GM23338 (cell line): ENCODE measurements around the gene MRPS31. TPM values are rescaled to one million over a fixed set of nuclear protein-coding genes. Genes with fewer than 3 reads are reported as not detected.
"Not testable (repeated sequence)": the region's sequence is repeated elsewhere in the genome, so short reads cannot be mapped to it uniquely, and the experiment has no call there.

Experiments
- ATAC-seq: fragments of 200-7000 bp; cut with Tn5 transposase; 3 replicates; pipeline ENCODE4 v1.9.1; 2020
- DNase-seq: peaks from one replicate; pipeline ENCODE4 v3.0.0-alpha.2; 2015; ENCODE audit warnings: low spot score
- H2AFZ ChIP-seq: fragments of 200-600 bp; sonication (generic); 2 replicates; pipeline ENCODE4 v1.8.0; 2016; ENCODE audit warnings: antibody characterized with exemption, mild to moderate bottlenecking, moderate library complexity
- H3F3A ChIP-seq: fragments of 200-600 bp; sonication (generic); replicated peaks from 2 replicates; pipeline ENCODE4 v1.8.0; 2017; ENCODE audit warnings: antibody characterized with exemption, mixed run types, low read depth
- H3K27ac ChIP-seq: fragments of 200-600 bp; sonication (generic); 2 replicates; pipeline ENCODE4 v1.6.1; 2016; ENCODE audit warnings: low read depth
- H3K27me3 ChIP-seq: fragments of 200-600 bp; sonication (generic); 2 replicates; pipeline ENCODE4 v1.8.0; 2016; ENCODE audit warnings: mild to moderate bottlenecking, mixed run types, moderate library complexity; ENCODE audit not compliant: insufficient read depth
- H3K36me3 ChIP-seq: fragments of 200-600 bp; sonication (generic); 2 replicates; pipeline ENCODE4 v1.8.0; 2016; ENCODE audit warnings: mild to moderate bottlenecking; ENCODE audit not compliant: insufficient read depth
- H3K4me1 ChIP-seq: fragments of 200-600 bp; sonication (generic); 2 replicates; pipeline ENCODE4 v1.8.0; 2016; ENCODE audit warnings: mild to moderate bottlenecking, moderate library complexity; ENCODE audit not compliant: insufficient read depth
- H3K4me2 ChIP-seq: fragments of 200-600 bp; sonication (generic); 2 replicates; pipeline ENCODE4 v1.7.1; 2017; ENCODE audit warnings: mixed run types
- H3K4me3 ChIP-seq: fragments of 200-600 bp; sonication (generic); 2 replicates; pipeline ENCODE4 v1.6.1; 2016; ENCODE audit warnings: mixed run types
- H3K79me2 ChIP-seq: fragments of 200-600 bp; sonication (generic); replicated peaks from 2 replicates; pipeline ENCODE4 v1.8.0; 2017; ENCODE audit warnings: mild to moderate bottlenecking; ENCODE audit not compliant: insufficient read depth
- H3K9me2 ChIP-seq: fragments of 200-600 bp; sonication (generic); 2 replicates; pipeline ENCODE4 v1.8.0; 2017; ENCODE audit not compliant: insufficient read depth
- H4K20me1 ChIP-seq: fragments of 200-600 bp; sonication (generic); replicated peaks from 2 replicates; pipeline ENCODE4 v1.8.0; 2017; ENCODE audit warnings: mild to moderate bottlenecking; ENCODE audit not compliant: insufficient read depth
- H3K27ac Mint-ChIP-seq: 2 replicates; pipeline ENCODE4 v1.8.0; 2020; ENCODE audit warnings: inconsistent platforms, mild to moderate bottlenecking, moderate library complexity, mixed read lengths
- H3K27me3 Mint-ChIP-seq: 3 replicates; pipeline ENCODE4 v1.8.0; 2022; ENCODE audit warnings: low read depth, mild to moderate bottlenecking, moderate library complexity, mixed read lengths, inconsistent platforms; ENCODE audit not compliant: insufficient read depth, poor library complexity
- H3K36me3 Mint-ChIP-seq: 3 replicates; pipeline ENCODE4 v1.8.0; 2021; ENCODE audit warnings: low read depth, mild to moderate bottlenecking, inconsistent platforms, moderate library complexity, mixed read lengths
- H3K4me1 Mint-ChIP-seq: 3 replicates; pipeline ENCODE4 v1.8.0; 2020; ENCODE audit warnings: mild to moderate bottlenecking, inconsistent platforms, mixed read lengths
- H3K4me3 Mint-ChIP-seq: 3 replicates; pipeline ENCODE4 v1.8.0; 2021; ENCODE audit warnings: moderate library complexity, mild to moderate bottlenecking, inconsistent platforms, mixed read lengths
- H3K9me3 Mint-ChIP-seq: 3 replicates; pipeline ENCODE4 v1.8.0; 2020; ENCODE audit warnings: moderate library complexity, mild to moderate bottlenecking, inconsistent platforms, mixed read lengths
- CREB1 ChIP-seq: fragments of 250-450 bp; sonication (Bioruptor Pico); IDR thresholded peaks from 2 replicates; pipeline ENCODE4 v1.5.0; 2020; ENCODE audit warnings: low read depth, mild to moderate bottlenecking, moderate library complexity
- POLR2AphosphoS5 ChIP-seq: IDR thresholded peaks from 2 replicates; pipeline ENCODE4 v1.6.1; 2016; ENCODE audit warnings: antibody characterized with exemption, low read depth
- STAT1 ChIP-seq: IDR thresholded peaks from one replicate; pipeline ENCODE4 v1.6.1; 2016; ENCODE audit warnings: antibody characterized with exemption; ENCODE audit not compliant: unreplicated experiment
- polyA plus RNA-seq: library from polyadenylated mRNA; unstranded; fragments of >200 nt; fragmentation: Nextera tagmentation; extraction: Ambion mirVana; gene quantifications from 2 replicates; pipeline ENCODE4 v1.2.1, GENCODE V29; 2016
- total RNA-seq: library from RNA; depleted of rRNA; stranded (reverse); fragments of >200 nt; shearing (Covaris generic); gene quantifications from 2 replicates; pipeline ENCODE4 v1.2.3, GENCODE V29; 2014
- TF ChIP-seq, protein P1 (sequence below): fragments of 250-450 bp; sonication (Bioruptor Pico); IDR thresholded peaks from 2 replicates; pipeline ENCODE4 v1.5.0; 2020; ENCODE audit warnings: mild to moderate bottlenecking, moderate library complexity

Gene MRPS31
- total and polyA plus RNA-seq, 2 experiments from 2014 or later, result 26.8 to 62.7 TPM

- Histone ChIP-seq H2AFZ (peak overlapping the region; percentile 97), H3K4me3 (peak overlapping the region; percentile 84), H3K27ac (peak overlapping the region; percentile 86), H3K4me2 (peak overlapping the region; percentile 94)
- not testable (repeated sequence) for ATAC-seq, H3K4me1 Mint-ChIP-seq, DNase-seq, H3K9me2 ChIP-seq, H3K36me3 ChIP-seq, H3K79me2 ChIP-seq, H3K36me3 Mint-ChIP-seq, H4K20me1 ChIP-seq, H3F3A ChIP-seq, H3K27ac Mint-ChIP-seq, H3K27me3 Mint-ChIP-seq, H3K9me3 Mint-ChIP-seq, H3K27me3 ChIP-seq, H3K4me1 ChIP-seq
- H3K4me3 Mint-ChIP-seq, result peak overlapping the region; percentile 69
Measured at GRCh38 chr13:40788540-40789274, 17.7 kb upstream of the MRPS31 start.

- no peak for ATAC-seq
- H3K27ac ChIP-seq, result no peak overlapping the region
- H3K9me2 ChIP-seq, result no peaks in the 10 kb centered on the region
- Mint-ChIP-seq H3K4me1 (no peaks in the 10 kb centered on the region), H3K27ac (no peak overlapping the region), H3K4me3 (no peak overlapping the region), H3K36me3 (peaks cover under 1% of the 10 kb centered on the region; the same call in 2 of the 3 replicates), H3K9me3 (no peaks in the 10 kb centered on the region), H3K27me3 (peaks cover 2% of the 10 kb centered on the region)
- TF ChIP-seq POLR2AphosphoS5 (no peak), CREB1 (CRISPR knock-in tag) (no peak), STAT1 (no peak)
- TF ChIP-seq, protein P1, sequence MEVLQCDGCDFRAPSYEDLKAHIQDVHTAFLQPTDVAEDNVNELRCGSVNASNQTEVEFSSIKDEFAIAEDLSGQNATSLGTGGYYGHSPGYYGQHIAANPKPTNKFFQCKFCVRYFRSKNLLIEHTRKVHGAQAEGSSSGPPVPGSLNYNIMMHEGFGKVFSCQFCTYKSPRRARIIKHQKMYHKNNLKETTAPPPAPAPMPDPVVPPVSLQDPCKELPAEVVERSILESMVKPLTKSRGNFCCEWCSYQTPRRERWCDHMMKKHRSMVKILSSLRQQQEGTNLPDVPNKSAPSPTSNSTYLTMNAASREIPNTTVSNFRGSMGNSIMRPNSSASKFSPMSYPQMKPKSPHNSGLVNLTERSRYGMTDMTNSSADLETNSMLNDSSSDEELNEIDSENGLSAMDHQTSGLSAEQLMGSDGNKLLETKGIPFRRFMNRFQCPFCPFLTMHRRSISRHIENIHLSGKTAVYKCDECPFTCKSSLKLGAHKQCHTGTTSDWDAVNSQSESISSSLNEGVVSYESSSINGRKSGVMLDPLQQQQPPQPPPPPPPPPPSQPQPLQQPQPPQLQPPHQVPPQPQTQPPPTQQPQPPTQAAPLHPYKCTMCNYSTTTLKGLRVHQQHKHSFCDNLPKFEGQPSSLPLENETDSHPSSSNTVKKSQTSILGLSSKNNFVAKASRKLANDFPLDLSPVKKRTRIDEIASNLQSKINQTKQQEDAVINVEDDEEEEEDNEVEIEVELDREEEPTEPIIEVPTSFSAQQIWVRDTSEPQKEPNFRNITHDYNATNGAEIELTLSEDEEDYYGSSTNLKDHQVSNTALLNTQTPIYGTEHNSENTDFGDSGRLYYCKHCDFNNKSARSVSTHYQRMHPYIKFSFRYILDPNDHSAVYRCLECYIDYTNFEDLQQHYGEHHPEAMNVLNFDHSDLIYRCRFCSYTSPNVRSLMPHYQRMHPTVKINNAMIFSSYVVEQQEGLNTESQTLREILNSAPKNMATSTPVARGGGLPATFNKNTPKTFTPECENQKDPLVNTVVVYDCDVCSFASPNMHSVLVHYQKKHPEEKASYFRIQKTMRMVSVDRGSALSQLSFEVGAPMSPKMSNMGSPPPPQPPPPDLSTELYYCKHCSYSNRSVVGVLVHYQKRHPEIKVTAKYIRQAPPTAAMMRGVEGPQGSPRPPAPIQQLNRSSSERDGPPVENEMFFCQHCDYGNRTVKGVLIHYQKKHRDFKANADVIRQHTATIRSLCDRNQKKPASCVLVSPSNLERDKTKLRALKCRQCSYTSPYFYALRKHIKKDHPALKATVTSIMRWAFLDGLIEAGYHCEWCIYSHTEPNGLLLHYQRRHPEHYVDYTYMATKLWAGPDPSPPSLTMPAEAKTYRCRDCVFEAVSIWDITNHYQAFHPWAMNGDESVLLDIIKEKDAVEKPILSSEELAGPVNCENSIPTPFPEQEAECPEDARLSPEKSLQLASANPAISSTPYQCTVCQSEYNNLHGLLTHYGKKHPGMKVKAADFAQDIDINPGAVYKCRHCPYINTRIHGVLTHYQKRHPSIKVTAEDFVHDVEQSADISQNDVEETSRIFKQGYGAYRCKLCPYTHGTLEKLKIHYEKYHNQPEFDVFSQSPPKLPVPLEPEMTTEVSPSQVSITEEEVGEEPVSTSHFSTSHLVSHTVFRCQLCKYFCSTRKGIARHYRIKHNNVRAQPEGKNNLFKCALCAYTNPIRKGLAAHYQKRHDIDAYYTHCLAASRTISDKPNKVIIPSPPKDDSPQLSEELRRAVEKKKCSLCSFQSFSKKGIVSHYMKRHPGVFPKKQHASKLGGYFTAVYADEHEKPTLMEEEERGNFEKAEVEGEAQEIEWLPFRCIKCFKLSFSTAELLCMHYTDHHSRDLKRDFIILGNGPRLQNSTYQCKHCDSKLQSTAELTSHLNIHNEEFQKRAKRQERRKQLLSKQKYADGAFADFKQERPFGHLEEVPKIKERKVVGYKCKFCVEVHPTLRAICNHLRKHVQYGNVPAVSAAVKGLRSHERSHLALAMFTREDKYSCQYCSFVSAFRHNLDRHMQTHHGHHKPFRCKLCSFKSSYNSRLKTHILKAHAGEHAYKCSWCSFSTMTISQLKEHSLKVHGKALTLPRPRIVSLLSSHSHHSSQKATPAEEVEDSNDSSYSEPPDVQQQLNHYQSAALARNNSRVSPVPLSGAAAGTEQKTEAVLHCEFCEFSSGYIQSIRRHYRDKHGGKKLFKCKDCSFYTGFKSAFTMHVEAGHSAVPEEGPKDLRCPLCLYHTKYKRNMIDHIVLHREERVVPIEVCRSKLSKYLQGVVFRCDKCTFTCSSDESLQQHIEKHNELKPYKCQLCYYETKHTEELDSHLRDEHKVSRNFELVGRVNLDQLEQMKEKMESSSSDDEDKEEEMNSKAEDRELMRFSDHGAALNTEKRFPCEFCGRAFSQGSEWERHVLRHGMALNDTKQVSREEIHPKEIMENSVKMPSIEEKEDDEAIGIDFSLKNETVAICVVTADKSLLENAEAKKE, result no peak
- H3K4me1 ChIP-seq, result peaks cover 7% of the 10 kb centered on the region; the same call in 1 of the 2 replicates
- no peak overlapping the region for H2AFZ ChIP-seq
- H3F3A ChIP-seq, result 0 out of 2 replicates have a peak, but pooled peaks cover 10% of the 10 kb centered on the region
- H3K4me3 ChIP-seq, result no peak overlapping the region
- H4K20me1 ChIP-seq, result no peaks in the 10 kb centered on the region
- H3K36me3 ChIP-seq, result no peaks in the 10 kb centered on the region
- no peak for DNase-seq
- H3K4me2 ChIP-seq, result no peak overlapping the region
- H3K79me2 ChIP-seq, result no peaks in the 10 kb centered on the region
- no peaks in the 10 kb centered on the region for H3K27me3 ChIP-seq
Measured at GRCh38 chr13:40787062-40787461, 16.1 kb upstream of the MRPS31 start.
